Stomach smooth muscle (tissue), 2 donors: Measurements from ENCODE around the gene COL5A1.

ENCODE experiments used
- H3K27ac ChIP-seq: one replicate; pipeline ENCODE4 v1.7.0; 2013; ENCODE audit warnings: mild to moderate bottlenecking, low read length, inconsistent platforms
- H3K27me3 ChIP-seq, 2 donors: one replicate each; pipeline ENCODE4 v1.7.0; 2013; ENCODE audit warnings: low read length in 2 of 2; ENCODE audit not compliant: insufficient read depth in 2 of 2, control insufficient read depth in 1 of 2
- H3K36me3 ChIP-seq, 2 donors: one replicate each; pipeline ENCODE4 v1.7.0; 2013; ENCODE audit warnings: low read length in 2 of 2; ENCODE audit not compliant: control insufficient read depth in 2 of 2, insufficient read depth in 2 of 2
- H3K4me1 ChIP-seq: one replicate; pipeline ENCODE4 v1.7.0; 2013; ENCODE audit warnings: low read length; ENCODE audit not compliant: control insufficient read depth, insufficient read depth
- H3K4me3 ChIP-seq, 2 donors: one replicate each; pipeline ENCODE4 v1.7.0; 2013; ENCODE audit warnings: low read length in 2 of 2
- H3K9ac ChIP-seq, 2 donors: one replicate each; pipeline ENCODE4 v1.7.0; 2013; ENCODE audit warnings: low read length in 2 of 2, mild to moderate bottlenecking in 1 of 2
- H3K9me3 ChIP-seq, 2 donors: one replicate each; pipeline ENCODE4 v1.7.0; 2013; ENCODE audit warnings: low read length in 2 of 2; ENCODE audit not compliant: control insufficient read depth in 2 of 2
- donor health status: healthy.
- donor health status: Pancreatic carcinoma.

The COL5A1 gene

DNA sequence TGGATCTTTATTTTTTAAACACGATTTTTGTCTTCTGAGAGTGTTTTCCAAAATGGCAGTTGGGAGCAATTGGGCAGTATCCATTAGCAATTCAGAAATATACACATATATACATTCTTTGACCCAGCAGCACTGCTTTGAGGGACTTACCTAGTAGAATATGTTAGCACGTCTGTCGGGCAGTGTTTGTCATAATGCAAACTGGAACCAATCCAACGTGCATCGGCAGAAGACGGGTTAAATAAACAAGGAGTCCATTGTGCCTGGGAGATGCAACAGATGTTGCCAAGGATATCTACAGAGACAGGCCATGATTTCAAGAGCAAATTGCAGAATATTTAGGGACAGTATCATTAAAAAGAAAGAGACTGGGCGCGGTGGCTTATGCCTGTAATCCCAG is 107.0 kb downstream of the COL5A1 start:
- no peak overlapping the region for H3K4me3 ChIP-seq
- peaks cover 0 to 3% of the 10 kb centered on the region in 2 donors for H3K9me3 ChIP-seq
- no peak overlapping the region for H3K27ac ChIP-seq
- H3K9ac ChIP-seq, result no peak overlapping the region
- H3K36me3 ChIP-seq, result peaks cover 70 to 75% of the 10 kb centered on the region in 2 donors
- peaks cover 2% of the 10 kb centered on the region for H3K4me1 ChIP-seq
- H3K27me3 ChIP-seq, result no peaks in the 10 kb centered on the region

- H3K36me3 ChIP-seq, result peaks cover 69 to 73% of the 10 kb centered on the region in 2 donors
These were observed 109.0 kb downstream of the COL5A1 start for GRCh38 chr9:134750450-134751155.

GRCh38 chr9:134751622-134752021 is 110.0 kb downstream of the COL5A1 start:
- Histone ChIP-seq H3K4me1 (peaks cover 2% of the 10 kb centered on the region), H3K9ac (no peak overlapping the region), H3K27ac (no peak overlapping the region), H3K9me3 (peaks cover 0 to 3% of the 10 kb centered on the region in 2 donors), H3K27me3 (no peaks in the 10 kb centered on the region), H3K4me3 (no peak overlapping the region), H3K36me3 (peaks cover 62 to 68% of the 10 kb centered on the region in 2 donors)

More at GRCh38 chr9:134750450-134751155, 109.0 kb downstream of the COL5A1 start:
- H3K4me3 ChIP-seq, result no peak overlapping the region
- no peaks in the 10 kb centered on the region for H3K27me3 ChIP-seq
- H3K27ac ChIP-seq, result no peak overlapping the region
- peaks cover 2% of the 10 kb centered on the region for H3K4me1 ChIP-seq
- H3K9ac ChIP-seq, result no peak overlapping the region
- peaks cover 0 to 3% of the 10 kb centered on the region in 2 donors for H3K9me3 ChIP-seq

GRCh38 chr9:134752471-134753168 is 111.0 kb downstream of the COL5A1 start:
- peaks cover 2% of the 10 kb centered on the region for H3K4me1 ChIP-seq
- H3K36me3 ChIP-seq, result peaks cover 61 to 67% of the 10 kb centered on the region in 2 donors
- H3K27ac ChIP-seq, result no peak overlapping the region
- H3K4me3 ChIP-seq, result no peak overlapping the region
- H3K27me3 ChIP-seq, result no peaks in the 10 kb centered on the region
- H3K9ac ChIP-seq, result no peak overlapping the region
- peaks cover 0 to under 1% of the 10 kb centered on the region in 2 donors for H3K9me3 ChIP-seq

DNA sequence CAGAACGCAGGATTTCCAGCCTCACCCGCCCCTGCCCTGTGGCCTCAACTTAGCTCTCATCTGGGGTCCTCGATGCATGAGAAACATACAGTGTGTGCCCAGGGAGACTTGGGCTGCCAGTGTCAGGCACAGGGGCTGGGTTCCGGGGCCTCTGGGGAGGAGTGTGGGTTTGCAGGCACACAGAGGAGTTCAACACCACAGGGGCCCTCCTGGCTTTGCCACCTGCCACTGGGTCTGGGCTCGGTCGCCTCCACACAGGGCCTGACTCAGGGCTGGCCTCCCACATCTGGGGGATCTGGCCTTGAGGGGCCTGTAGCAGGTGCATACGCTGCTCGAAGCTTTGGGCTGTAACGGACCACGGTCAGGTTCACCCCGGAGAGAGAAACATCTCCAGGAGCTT is 111.6 kb downstream of the COL5A1 start:
- Histone ChIP-seq H3K27ac (no peak overlapping the region), H3K27me3 (no peaks in the 10 kb centered on the region), H3K36me3 (peaks cover 55 to 66% of the 10 kb centered on the region in 2 donors), H3K4me3 (no peak overlapping the region), H3K9me3 (no peaks in the 10 kb centered on the region), H3K9ac (no peak overlapping the region), H3K4me1 (peaks cover 2% of the 10 kb centered on the region)

- Histone ChIP-seq H3K9me3 (no peaks in the 10 kb centered on the region), H3K4me3 (no peak overlapping the region)
These were observed 113.8 kb downstream of the COL5A1 start for GRCh38 chr9:134755221-134755907.

DNA sequence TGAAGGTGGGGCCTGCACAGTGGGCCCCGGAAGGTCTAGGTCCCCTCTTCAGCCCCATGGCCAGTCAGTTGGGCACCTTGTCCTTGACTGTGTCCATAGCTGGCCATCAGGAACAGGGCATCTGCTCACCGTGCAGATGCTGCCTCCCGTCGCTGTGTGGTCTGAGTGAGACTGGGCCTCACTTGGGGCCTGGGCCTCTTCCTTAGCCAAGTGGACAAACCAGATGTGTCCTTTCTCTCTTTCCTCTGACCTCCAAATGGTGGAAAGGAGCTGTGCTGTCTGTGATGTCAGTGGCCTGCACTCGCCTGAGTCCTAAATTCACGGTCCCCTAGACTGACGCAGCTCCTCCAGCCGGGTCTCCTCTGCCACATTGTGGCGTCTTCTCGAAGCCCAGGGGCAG is 114.5 kb downstream of the COL5A1 start:
- no peak overlapping the region for H3K9ac ChIP-seq
- H3K4me1 ChIP-seq, result no peaks in the 10 kb centered on the region
- peak overlapping the region; percentile 2 for H3K27ac ChIP-seq
- H3K9me3 ChIP-seq, result no peaks in the 10 kb centered on the region
- H3K27me3 ChIP-seq, result no peaks in the 10 kb centered on the region
- no peak overlapping the region for H3K4me3 ChIP-seq
- peaks cover 60 to 76% of the 10 kb centered on the region in 2 donors for H3K36me3 ChIP-seq

More at GRCh38 chr9:134755221-134755907, 113.8 kb downstream of the COL5A1 start:
- H3K4me1 ChIP-seq, result no peaks in the 10 kb centered on the region
- H3K27me3 ChIP-seq, result no peaks in the 10 kb centered on the region
- peak overlapping the region; percentile 2 for H3K27ac ChIP-seq
- peaks cover 59 to 72% of the 10 kb centered on the region in 2 donors for H3K36me3 ChIP-seq
- no peak overlapping the region for H3K9ac ChIP-seq

DNA sequence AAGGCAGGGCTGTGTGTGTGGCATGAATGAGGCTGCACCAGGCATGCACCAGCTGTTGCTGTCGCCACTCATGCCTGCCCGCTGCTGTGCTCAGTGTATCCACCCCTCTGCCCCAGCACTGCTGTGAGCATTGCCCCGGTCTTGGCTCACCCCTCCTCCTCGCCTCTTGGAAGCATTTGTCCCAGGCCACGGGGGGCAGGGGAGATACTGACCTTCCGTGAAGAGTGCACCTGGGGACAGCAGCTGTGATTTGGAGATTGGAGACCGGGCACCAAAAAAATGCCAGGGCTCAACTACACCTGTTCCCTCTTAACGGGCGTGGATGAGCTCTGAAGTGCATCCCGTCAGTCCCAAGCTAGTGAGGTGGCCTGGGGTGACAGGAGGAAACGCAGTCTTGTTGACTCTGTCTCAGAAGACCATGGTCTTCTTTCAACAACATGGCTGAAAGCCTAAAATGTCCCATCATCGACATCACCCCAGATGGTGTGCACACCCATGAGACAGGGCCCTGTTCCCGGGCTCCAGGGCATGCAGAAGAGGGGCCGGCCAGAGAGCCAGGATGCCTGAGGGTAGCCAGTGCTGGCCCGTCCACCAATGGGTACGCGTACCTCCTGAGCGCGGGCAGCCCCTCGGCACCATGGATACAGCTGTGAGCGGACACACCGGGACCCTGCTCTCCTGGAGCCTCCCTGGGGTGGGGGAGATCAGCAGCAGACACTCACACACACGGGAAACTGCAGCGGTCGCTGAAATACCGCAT is 115.8 kb downstream of the COL5A1 start:
- Histone ChIP-seq H3K9ac (no peak overlapping the region), H3K27ac (no peak overlapping the region), H3K27me3 (no peaks in the 10 kb centered on the region), H3K36me3 (peaks cover 67 to 83% of the 10 kb centered on the region in 2 donors), H3K4me1 (no peaks in the 10 kb centered on the region), H3K4me3 (no peak overlapping the region), H3K9me3 (no peaks in the 10 kb centered on the region)

DNA sequence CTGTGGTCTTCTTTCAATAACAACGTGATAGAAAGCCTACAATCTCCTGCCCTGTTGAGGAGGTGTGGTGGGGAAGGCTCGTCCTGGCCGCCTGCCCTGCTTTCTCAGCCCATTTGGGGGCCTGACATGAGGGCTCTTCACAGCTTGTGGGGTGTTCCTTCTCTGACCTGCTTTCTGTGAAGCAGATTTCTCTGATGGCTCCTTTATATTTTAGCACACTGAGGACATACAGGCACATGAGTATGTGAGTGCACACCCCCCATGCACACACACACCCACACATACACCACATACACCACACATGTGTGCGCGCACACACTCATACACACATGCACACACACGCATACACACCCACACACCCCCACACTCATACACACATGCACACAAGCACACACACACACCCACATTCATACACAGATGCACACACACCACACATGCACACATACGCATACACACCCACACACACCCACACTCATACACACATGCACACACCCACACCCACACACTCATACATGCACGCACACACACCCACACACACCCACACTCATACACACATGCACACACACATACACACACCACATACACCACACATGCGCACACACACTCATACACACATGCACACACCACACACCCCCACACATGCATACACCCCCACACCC is 117.5 kb downstream of the COL5A1 start:
- H3K27ac ChIP-seq, result no peak overlapping the region
- H3K4me1 ChIP-seq, result no peaks in the 10 kb centered on the region
- H3K9me3 ChIP-seq, result no peaks in the 10 kb centered on the region
- peaks cover 66 to 82% of the 10 kb centered on the region in 2 donors for H3K36me3 ChIP-seq
- no peaks in the 10 kb centered on the region for H3K27me3 ChIP-seq
- H3K9ac ChIP-seq, result no peak overlapping the region
- no peak overlapping the region for H3K4me3 ChIP-seq

DNA sequence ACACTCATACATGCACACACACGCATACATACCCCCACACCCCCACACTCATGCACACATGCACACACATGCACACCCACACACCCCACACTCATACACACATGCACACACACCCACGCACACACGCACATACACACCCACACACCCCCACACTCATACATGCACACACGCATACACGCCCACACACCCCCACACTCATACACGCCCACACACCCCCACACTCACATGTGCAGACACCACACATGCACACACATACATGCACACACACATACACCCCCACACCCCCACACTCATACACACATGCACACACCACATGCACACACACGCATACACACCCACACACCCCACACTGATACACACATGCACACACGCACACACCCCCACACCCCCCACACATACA is 118.3 kb downstream of the COL5A1 start:
- Histone ChIP-seq H3K27ac (no peak overlapping the region), H3K9ac (no peak overlapping the region), H3K9me3 (no peaks in the 10 kb centered on the region), H3K36me3 (peaks cover 68 to 76% of the 10 kb centered on the region in 2 donors), H3K4me3 (no peak overlapping the region), H3K27me3 (no peaks in the 10 kb centered on the region), H3K4me1 (no peaks in the 10 kb centered on the region)
